OCI-LY7 (cell line): ENCODE data around the gene KRT6C. TPM values are rescaled to one million over a fixed set of nuclear protein-coding genes. Genes with fewer than 3 reads are reported as not detected.

Experiments used
- BruUV-seq: library from RNA; stranded (reverse); fragments of 400-500 nt; replicated peaks from 2 replicates; lab custom pipeline; 2021; lab: Mats Ljungman, UMichigan
- CTCF ChIA-PET: fragments of 300-600 bp; sonication (Branson Sonifier 250); formaldehyde crosslinking; loops from one replicate; lab custom pipeline; 2022; ENCODE audit warnings: antibody characterized with exemption; ENCODE audit not compliant: unreplicated experiment; lab: Charles Lee
- POLR2A ChIA-PET: fragments of 300-600 bp; sonication (Branson Sonifier 250); formaldehyde crosslinking; loops from one replicate; lab custom pipeline; 2022; ENCODE audit warnings: antibody characterized with exemption; lab: Charles Lee
- DNase-seq: peaks from one replicate; pipeline ENCODE4 v3.0.0-alpha.2; 2015; ENCODE audit warnings: low spot score
- H2AFZ ChIP-seq: fragments of 200-600 bp; sonication (generic), shearing (Covaris generic); 2 replicates; pipeline ENCODE4 v1.6.1; 2014; ENCODE audit warnings: mild to moderate bottlenecking, antibody characterized with exemption, low read length, moderate library complexity
- H3K27ac ChIP-seq: fragments of 200-600 bp; sonication (generic); 2 replicates; pipeline ENCODE4 v1.5.1; 2014; ENCODE audit warnings: mixed run types, low read depth, mild to moderate bottlenecking, moderate library complexity, low read length, inconsistent platforms; ENCODE audit not compliant: poor library complexity, severe bottlenecking
- H3K36me3 ChIP-seq: fragments of 200-600 bp; sonication (generic); 2 replicates; pipeline ENCODE4 v1.6.1; 2014; ENCODE audit warnings: mild to moderate bottlenecking, antibody characterized with exemption, low read length, moderate library complexity, mixed read lengths; ENCODE audit not compliant: insufficient read depth
- H3K4me1 ChIP-seq: fragments of 200-600 bp; sonication (generic); 2 replicates; pipeline ENCODE4 v1.5.1; 2014; ENCODE audit warnings: mild to moderate bottlenecking, low read length; ENCODE audit not compliant: insufficient read depth, poor library complexity, severe bottlenecking
- H3K4me2 ChIP-seq: fragments of 200-600 bp; sonication (generic); 2 replicates; pipeline ENCODE4 v1.6.1; 2014; ENCODE audit warnings: mild to moderate bottlenecking, low read length
- H3K4me3 ChIP-seq: fragments of 200-600 bp; sonication (generic); 2 replicates; pipeline ENCODE4 v1.5.1; 2014; ENCODE audit warnings: mild to moderate bottlenecking, low read depth, low read length; ENCODE audit not compliant: poor library complexity, severe bottlenecking
- H3K79me2 ChIP-seq: fragments of 200-600 bp; sonication (generic); 2 replicates; pipeline ENCODE4 v1.6.1; 2016; ENCODE audit warnings: low read depth, mild to moderate bottlenecking, low read length, moderate library complexity, mixed read lengths; ENCODE audit not compliant: insufficient read depth
- H3K9me2 ChIP-seq: fragments of 200-600 bp; sonication (generic); 2 replicates; pipeline ENCODE4 v1.6.1; 2016; ENCODE audit warnings: mild to moderate bottlenecking, low read length, mixed read lengths; ENCODE audit not compliant: insufficient read depth
- H3K9me3 ChIP-seq: fragments of 200-600 bp; sonication (generic); 2 replicates; pipeline ENCODE4 v1.6.1; 2014; ENCODE audit warnings: mild to moderate bottlenecking, mixed run types, low read length, mixed read lengths
- H4K20me1 ChIP-seq: fragments of 200-600 bp; sonication (generic); 2 replicates; pipeline ENCODE4 v1.6.1; 2014; ENCODE audit warnings: mild to moderate bottlenecking, antibody characterized with exemption, low read length, moderate library complexity, mixed read lengths; ENCODE audit not compliant: insufficient read depth
- CTCF ChIP-seq: fragments of 200-600 bp; sonication (generic); conservative IDR thresholded peaks from 2 replicates; pipeline ENCODE4 v1.5.1; 2014; ENCODE audit warnings: mild to moderate bottlenecking, antibody characterized with exemption, low read length, moderate library complexity, mixed read lengths
- EZH2phosphoT487 ChIP-seq: fragments of 200-600 bp; sonication (generic); IDR thresholded peaks from 2 replicates; pipeline ENCODE4 v1.6.1; 2018; ENCODE audit warnings: low read depth, borderline replicate concordance, mild to moderate bottlenecking, mixed run types, antibody characterized with exemption, low read length, moderate library complexity, mixed read lengths
- intact Hi-C: fragments of 100-400 bp; cut with micrococcal nuclease; formaldehyde crosslinking; loops from one replicate; pipeline ENCODE4 v1.10.0; 2022; ENCODE audit not compliant: unreplicated experiment
- total RNA-seq, 2 experiments: library from RNA; depleted of rRNA in 1 of 2; stranded (reverse); fragments of >200 nt in 1 of 2; shearing (Covaris generic) in 1 of 2; gene quantifications; 2 replicates each; pipeline ENCODE4 v1.2.3, GENCODE V29; 2014 to 2022

KRT6C gene
- total RNA-seq, 2 experiments from 2014 or later = not detected

GRCh38 chr12:52427083-52427482 lies 46.5 kb downstream of the KRT6C start:
- no peaks in the 10 kb centered on the region for H4K20me1 ChIP-seq
- ChIA-PET POLR2A (no interaction called here), CTCF (interaction anchor here (1.2 kb wide), 1 partner anchor 148 kb away, joined by 3 read pairs; no protein-coding TSS in a partner anchor)
- H3K9me3 ChIP-seq = no peaks in the 10 kb centered on the region
- no peak overlapping the region for H3K27ac ChIP-seq
- no peak overlapping the region for H2AFZ ChIP-seq
- no peak overlapping the region for H3K4me2 ChIP-seq
- H3K9me2 ChIP-seq = no peaks in the 10 kb centered on the region
- H3K4me3 ChIP-seq = no peak overlapping the region
- H3K79me2 ChIP-seq = no peaks in the 10 kb centered on the region
- BruUV-seq = no TSS peak
- intact Hi-C loops = no loop called here
- H3K36me3 ChIP-seq = no peaks in the 10 kb centered on the region
- no peaks in the 10 kb centered on the region for H3K4me1 ChIP-seq
- TF ChIP-seq CTCF (no peak), EZH2phosphoT487 (no peak)
- no peak for DNase-seq

GRCh38 chr12:52426034-52426433 lies 47.6 kb downstream of the KRT6C start:
- BruUV-seq = no TSS peak
- POLR2A ChIA-PET = interaction anchor here (0.6 kb wide), 1 partner anchor 1123 kb away, joined by 4 read pairs; no protein-coding TSS in a partner anchor
- Histone ChIP-seq H3K4me2 (no peak overlapping the region), H3K79me2 (no peaks in the 10 kb centered on the region), H2AFZ (no peak overlapping the region), H3K4me1 (no peaks in the 10 kb centered on the region), H3K4me3 (no peak overlapping the region), H3K36me3 (no peaks in the 10 kb centered on the region), H3K9me3 (no peaks in the 10 kb centered on the region), H3K9me2 (no peaks in the 10 kb centered on the region), H3K27ac (no peak overlapping the region), H4K20me1 (no peaks in the 10 kb centered on the region)
- DNase-seq = no peak
- CTCF ChIA-PET = no interaction called here
- TF ChIP-seq EZH2phosphoT487 (no peak), CTCF (no peak)
- intact Hi-C loops = no loop called here

GRCh38 chr12:52425466-52425865 lies 48.1 kb downstream of the KRT6C start:
- DNase-seq = no peak
- H2AFZ ChIP-seq = no peak overlapping the region
- no peak overlapping the region for H3K4me2 ChIP-seq
- H3K9me3 ChIP-seq = no peaks in the 10 kb centered on the region
- TF ChIP-seq EZH2phosphoT487 (no peak), CTCF (no peak)
- no peaks in the 10 kb centered on the region for H3K36me3 ChIP-seq
- H3K27ac ChIP-seq = no peak overlapping the region
- H3K9me2 ChIP-seq = no peaks in the 10 kb centered on the region
- no peaks in the 10 kb centered on the region for H3K79me2 ChIP-seq
- BruUV-seq = no TSS peak
- H4K20me1 ChIP-seq = no peaks in the 10 kb centered on the region
- POLR2A ChIA-PET = interaction anchor here (0.6 kb wide), 1 partner anchor 1123 kb away, joined by 4 read pairs; no protein-coding TSS in a partner anchor
- no peaks in the 10 kb centered on the region for H3K4me1 ChIP-seq
- CTCF ChIA-PET = no interaction called here
- intact Hi-C loops = no loop called here
- no peak overlapping the region for H3K4me3 ChIP-seq
